ENCODE measurements around the gene FARP1.

Gene FARP1

GRCh38 chr13:98172590-98173422 lies 29.9 kb downstream of the FARP1 start:
- no peak for TF ChIP-seq CTCF (conservative IDR thresholded peaks at IDR 0.05; ENCODE audit: control insufficient read depth, insufficient read depth, low read depth, low read length)
- H3K4me3 ChIP-seq (ENCODE audit: control insufficient read depth, low read depth, low read length), result no peak overlapping the region
- peak; percentile 50 for DNase-seq (ENCODE audit: low read depth)

GRCh38 chr13:98173431-98174152 lies 30.7 kb downstream of the FARP1 start:
- DNase-seq (ENCODE audit: low read depth), result peak; percentile 98
- H3K4me3 ChIP-seq (ENCODE audit: control insufficient read depth, low read depth, low read length), result no peak overlapping the region
- TF ChIP-seq CTCF (conservative IDR thresholded peaks at IDR 0.05; ENCODE audit: control insufficient read depth, insufficient read depth, low read depth, low read length), result no peak

GRCh38 chr13:98174307-98174706 lies 31.4 kb downstream of the FARP1 start:
- peak; percentile 11 for DNase-seq (ENCODE audit: low read depth)
- TF ChIP-seq CTCF (conservative IDR thresholded peaks at IDR 0.05; ENCODE audit: control insufficient read depth, insufficient read depth, low read depth, low read length), result no peak
- no peak overlapping the region for H3K4me3 ChIP-seq (ENCODE audit: control insufficient read depth, low read depth, low read length)

GRCh38 chr13:98175043-98175442 lies 32.1 kb downstream of the FARP1 start:
- no peak overlapping the region for H3K4me3 ChIP-seq (ENCODE audit: control insufficient read depth, low read depth, low read length)
- DNase-seq (ENCODE audit: low read depth), result no peak
- TF ChIP-seq CTCF (conservative IDR thresholded peaks at IDR 0.05; ENCODE audit: control insufficient read depth, insufficient read depth, low read depth, low read length), result no peak

- no peak for DNase-seq (ENCODE audit: low read depth)
- H3K4me3 ChIP-seq (ENCODE audit: control insufficient read depth, low read depth, low read length), result no peak overlapping the region
- TF ChIP-seq CTCF (conservative IDR thresholded peaks at IDR 0.05; ENCODE audit: control insufficient read depth, insufficient read depth, low read depth, low read length), result no peak
Observed at GRCh38 chr13:98175823-98176222, 32.9 kb downstream of the FARP1 start.

- TF ChIP-seq CTCF (conservative IDR thresholded peaks at IDR 0.05; ENCODE audit: control insufficient read depth, insufficient read depth, low read depth, low read length), result no peak
- no peak for DNase-seq (ENCODE audit: low read depth)
- no peak within 1 kb of the TSS for H3K4me3 ChIP-seq (ENCODE audit: control insufficient read depth, low read depth, low read length)
Observed at GRCh38 chr13:98176777-98177608, 34.1 kb downstream of the FARP1 start, which contains the start of gene RNF113B. TSS of gene RNF113B (minus strand) at chr13:98177269. CDS start at chr13:98177236, 33 bp downstream.
